GM23338 (cell line): ENCODE data around the gene PXDN. TPM values are rescaled to one million over a fixed set of nuclear protein-coding genes. Genes with fewer than 3 reads are reported as not detected.

Experiments
- ATAC-seq: fragments of 200-7000 bp; cut with Tn5 transposase; 3 replicates; pipeline ENCODE4 v1.9.1; 2020
- DNase-seq: peaks from one replicate; pipeline ENCODE4 v3.0.0-alpha.2; 2015; ENCODE audit warnings: low spot score
- H2AFZ ChIP-seq: fragments of 200-600 bp; sonication (generic); 2 replicates; pipeline ENCODE4 v1.8.0; 2016; ENCODE audit warnings: antibody characterized with exemption, mild to moderate bottlenecking, moderate library complexity
- H3F3A ChIP-seq: fragments of 200-600 bp; sonication (generic); replicated peaks from 2 replicates; pipeline ENCODE4 v1.8.0; 2017; ENCODE audit warnings: antibody characterized with exemption, mixed run types, low read depth
- H3K27ac ChIP-seq: fragments of 200-600 bp; sonication (generic); 2 replicates; pipeline ENCODE4 v1.6.1; 2016; ENCODE audit warnings: low read depth
- H3K27me3 ChIP-seq: fragments of 200-600 bp; sonication (generic); 2 replicates; pipeline ENCODE4 v1.8.0; 2016; ENCODE audit warnings: mild to moderate bottlenecking, mixed run types, moderate library complexity; ENCODE audit not compliant: insufficient read depth
- H3K36me3 ChIP-seq: fragments of 200-600 bp; sonication (generic); 2 replicates; pipeline ENCODE4 v1.8.0; 2016; ENCODE audit warnings: mild to moderate bottlenecking; ENCODE audit not compliant: insufficient read depth
- H3K4me1 ChIP-seq: fragments of 200-600 bp; sonication (generic); 2 replicates; pipeline ENCODE4 v1.8.0; 2016; ENCODE audit warnings: mild to moderate bottlenecking, moderate library complexity; ENCODE audit not compliant: insufficient read depth
- H3K4me2 ChIP-seq: fragments of 200-600 bp; sonication (generic); 2 replicates; pipeline ENCODE4 v1.7.1; 2017; ENCODE audit warnings: mixed run types
- H3K4me3 ChIP-seq: fragments of 200-600 bp; sonication (generic); 2 replicates; pipeline ENCODE4 v1.6.1; 2016; ENCODE audit warnings: mixed run types
- H3K79me2 ChIP-seq: fragments of 200-600 bp; sonication (generic); replicated peaks from 2 replicates; pipeline ENCODE4 v1.8.0; 2017; ENCODE audit warnings: mild to moderate bottlenecking; ENCODE audit not compliant: insufficient read depth
- H3K9me2 ChIP-seq: fragments of 200-600 bp; sonication (generic); 2 replicates; pipeline ENCODE4 v1.8.0; 2017; ENCODE audit not compliant: insufficient read depth
- H4K20me1 ChIP-seq: fragments of 200-600 bp; sonication (generic); replicated peaks from 2 replicates; pipeline ENCODE4 v1.8.0; 2017; ENCODE audit warnings: mild to moderate bottlenecking; ENCODE audit not compliant: insufficient read depth
- H3K27ac Mint-ChIP-seq: 2 replicates; pipeline ENCODE4 v1.8.0; 2020; ENCODE audit warnings: inconsistent platforms, mild to moderate bottlenecking, moderate library complexity, mixed read lengths
- H3K27me3 Mint-ChIP-seq: 3 replicates; pipeline ENCODE4 v1.8.0; 2022; ENCODE audit warnings: low read depth, mild to moderate bottlenecking, moderate library complexity, mixed read lengths, inconsistent platforms; ENCODE audit not compliant: insufficient read depth, poor library complexity
- H3K36me3 Mint-ChIP-seq: 3 replicates; pipeline ENCODE4 v1.8.0; 2021; ENCODE audit warnings: low read depth, mild to moderate bottlenecking, inconsistent platforms, moderate library complexity, mixed read lengths
- H3K4me1 Mint-ChIP-seq: 3 replicates; pipeline ENCODE4 v1.8.0; 2020; ENCODE audit warnings: mild to moderate bottlenecking, inconsistent platforms, mixed read lengths
- H3K4me3 Mint-ChIP-seq: 3 replicates; pipeline ENCODE4 v1.8.0; 2021; ENCODE audit warnings: moderate library complexity, mild to moderate bottlenecking, inconsistent platforms, mixed read lengths
- H3K9me3 Mint-ChIP-seq: 3 replicates; pipeline ENCODE4 v1.8.0; 2020; ENCODE audit warnings: moderate library complexity, mild to moderate bottlenecking, inconsistent platforms, mixed read lengths
- CREB1 ChIP-seq: fragments of 250-450 bp; sonication (Bioruptor Pico); IDR thresholded peaks from 2 replicates; pipeline ENCODE4 v1.5.0; 2020; ENCODE audit warnings: low read depth, mild to moderate bottlenecking, moderate library complexity
- CTCF ChIP-seq, 2 experiments: fragments of 200-600 bp in 1 of 2; sonication (generic) in 1 of 2; conservative IDR thresholded peaks; 2 replicates each; pipeline versions ENCODE4 v1.5.1 to v1.6.1; 2016 to 2017; ENCODE audit warnings: antibody characterized with exemption in 2 of 2, low read depth in 2 of 2, mild to moderate bottlenecking in 2 of 2, moderate library complexity in 1 of 2
- EZH2 ChIP-seq: fragments of 200-600 bp; sonication (generic); IDR thresholded peaks from one replicate; pipeline ENCODE4 v1.8.0; 2017; ENCODE audit warnings: antibody characterized with exemption, mild to moderate bottlenecking, low read depth; ENCODE audit not compliant: unreplicated experiment
- EZH2phosphoT487 ChIP-seq: fragments of 200-600 bp; sonication (generic); IDR thresholded peaks from one replicate; pipeline ENCODE4 v1.8.1; 2018; ENCODE audit warnings: antibody characterized with exemption; ENCODE audit not compliant: unreplicated experiment
- JUNB ChIP-seq: IDR thresholded peaks from one replicate; pipeline ENCODE4 v1.6.1; 2016; ENCODE audit warnings: antibody characterized with exemption; ENCODE audit not compliant: unreplicated experiment
- NANOG ChIP-seq: IDR thresholded peaks from 2 replicates; pipeline ENCODE4 v1.6.1; 2016; ENCODE audit warnings: antibody characterized with exemption, borderline replicate concordance
- STAT1 ChIP-seq: IDR thresholded peaks from one replicate; pipeline ENCODE4 v1.6.1; 2016; ENCODE audit warnings: antibody characterized with exemption; ENCODE audit not compliant: unreplicated experiment
- ZNF114 ChIP-seq: fragments of 250-450 bp; sonication (Bioruptor Pico); IDR thresholded peaks from 2 replicates; pipeline ENCODE4 v1.5.0; 2020; ENCODE audit warnings: mild to moderate bottlenecking, moderate library complexity
- ZNF331 ChIP-seq: fragments of 250-450 bp; sonication (Bioruptor Pico); IDR thresholded peaks from 2 replicates; pipeline ENCODE4 v1.5.0; 2020; ENCODE audit warnings: low read depth, mild to moderate bottlenecking, moderate library complexity
- ZNF462 ChIP-seq: fragments of 250-450 bp; sonication (Bioruptor Pico); IDR thresholded peaks from 2 replicates; pipeline ENCODE4 v1.5.0; 2020; ENCODE audit warnings: mild to moderate bottlenecking, moderate library complexity
- polyA plus RNA-seq: library from polyadenylated mRNA; unstranded; fragments of >200 nt; fragmentation: Nextera tagmentation; extraction: Ambion mirVana; gene quantifications from 2 replicates; pipeline ENCODE4 v1.2.1, GENCODE V29; 2016
- total RNA-seq: library from RNA; depleted of rRNA; stranded (reverse); fragments of >200 nt; shearing (Covaris generic); gene quantifications from 2 replicates; pipeline ENCODE4 v1.2.3, GENCODE V29; 2014

Gene PXDN
- total and polyA plus RNA-seq, 2 experiments from 2014 or later, result 42.2 to 225 TPM

GRCh38 chr2:1770566-1771380 is 26.5 kb upstream of the PXDN start:
- Mint-ChIP-seq H3K4me1 (peaks cover 40% of the 10 kb centered on the region), H3K36me3 (no peaks in the 10 kb centered on the region), H3K9me3 (0 out of 3 replicates have a peak, but pooled peaks cover under 1% of the 10 kb centered on the region), H3K27me3 (peaks cover 7% of the 10 kb centered on the region), H3K27ac (no peak overlapping the region), H3K4me3 (no peak overlapping the region)
- Histone ChIP-seq H3F3A (no peaks in the 10 kb centered on the region), H3K79me2 (no peaks in the 10 kb centered on the region), H4K20me1 (no peaks in the 10 kb centered on the region), H3K4me3 (no peak overlapping the region), H3K36me3 (no peaks in the 10 kb centered on the region), H3K27me3 (no peaks in the 10 kb centered on the region), H2AFZ (no peak overlapping the region), H3K27ac (no peak overlapping the region), H3K4me1 (peaks cover 10% of the 10 kb centered on the region), H3K4me2 (peak overlapping the region; percentile 43; the same call in 1 of the 2 replicates), H3K9me2 (no peaks in the 10 kb centered on the region)
- no peak for ATAC-seq
- TF ChIP-seq ZNF114, result no peak
- no peak for TF ChIP-seq ZNF462 (CRISPR knock-in tag)
- no peak for TF ChIP-seq EZH2phosphoT487
- no peak for TF ChIP-seq NANOG
- no peak for TF ChIP-seq EZH2
- TF ChIP-seq STAT1, result no peak
- TF ChIP-seq CREB1, result no peak
- no peak for TF ChIP-seq CTCF (conservative IDR thresholded peaks at IDR 0.05; ENCODE audit: low read depth in 2 of 2)
- no peak for TF ChIP-seq ZNF331 (CRISPR knock-in tag)
- TF ChIP-seq JUNB, result no peak
- no peak for DNase-seq
